Liver (tissue), 9 donors: Measurements from ENCODE around the gene ZNF827. TPM values are rescaled to one million over a fixed set of nuclear protein-coding genes. Genes with fewer than 3 reads are reported as not detected.

Experiments
- DNase-seq: peaks from one replicate; pipeline ENCODE4 v3.0.0-alpha.2; 2017; ENCODE audit warnings: low spot score
- H3K27ac ChIP-seq, 2 donors: one replicate each; pipeline ENCODE4 v1.7.0; 2013; ENCODE audit warnings: inconsistent platforms in 2 of 2, low read length in 2 of 2, control low read depth in 1 of 2, low read depth in 1 of 2, mild to moderate bottlenecking in 1 of 2
- H3K27me3 ChIP-seq, 4 donors: one replicate each; pipeline versions ENCODE4 v1.6.1 to v1.7.0; 2013; ENCODE audit warnings: low read length in 3 of 4, inconsistent platforms in 1 of 4, mild to moderate bottlenecking in 1 of 4, moderate library complexity in 1 of 4; ENCODE audit not compliant: control insufficient read depth in 4 of 4, insufficient read depth in 4 of 4
- H3K36me3 ChIP-seq, 4 donors: one replicate each; pipeline versions ENCODE4 v1.6.1 to v1.7.0; 2013; ENCODE audit warnings: low read length in 3 of 4, mild to moderate bottlenecking in 3 of 4, low read depth in 1 of 4, moderate library complexity in 1 of 4; ENCODE audit not compliant: control insufficient read depth in 4 of 4, insufficient read depth in 3 of 4
- H3K4me1 ChIP-seq, 4 donors: one replicate each; pipeline versions ENCODE4 v1.6.1 to v1.7.0; 2013; ENCODE audit warnings: low read length in 3 of 4, mild to moderate bottlenecking in 3 of 4, moderate library complexity in 1 of 4; ENCODE audit not compliant: control insufficient read depth in 4 of 4, insufficient read depth in 4 of 4
- H3K4me3 ChIP-seq, 3 donors: one replicate each; pipeline versions ENCODE4 v1.6.1 to v1.7.0; 2013; ENCODE audit warnings: low read length in 3 of 3, control low read depth in 1 of 3, low read depth in 1 of 3, mild to moderate bottlenecking in 1 of 3
- H3K9ac ChIP-seq, 2 donors: one replicate each; pipeline ENCODE4 v1.7.0; 2013; ENCODE audit warnings: low read length in 2 of 2, mild to moderate bottlenecking in 2 of 2, moderate library complexity in 2 of 2, control low read depth in 1 of 2, low read depth in 1 of 2
- H3K9me3 ChIP-seq, 4 donors: one replicate each; pipeline versions ENCODE4 v1.6.1 to v1.7.0; 2013; ENCODE audit warnings: low read length in 3 of 4; ENCODE audit not compliant: control insufficient read depth in 4 of 4
- FOXA1 ChIP-seq: IDR thresholded peaks from 2 replicates; pipeline ENCODE4 v1.6.1; 2016; ENCODE audit warnings: antibody characterized with exemption
- FOXA2 ChIP-seq: IDR thresholded peaks from 2 replicates; pipeline ENCODE4 v1.6.1; 2016; ENCODE audit warnings: antibody characterized with exemption
- GABPA ChIP-seq, 2 donors: IDR thresholded peaks in 1 of 2; conservative IDR thresholded peaks in 1 of 2; 2 replicates each; pipeline ENCODE4 v1.6.1; 2016; ENCODE audit warnings: antibody characterized with exemption in 2 of 2, mild to moderate bottlenecking in 1 of 2, moderate library complexity in 1 of 2
- HNF4A ChIP-seq, 2 donors: conservative IDR thresholded peaks; 2 replicates each; pipeline ENCODE4 v1.6.1; 2016; ENCODE audit warnings: antibody characterized with exemption in 2 of 2, mild to moderate bottlenecking in 2 of 2
- NR2F2 ChIP-seq: IDR thresholded peaks from 2 replicates; pipeline ENCODE4 v1.6.1; 2016; ENCODE audit warnings: antibody characterized with exemption
- RXRA ChIP-seq, 2 donors: IDR thresholded peaks; 2 replicates each; pipeline ENCODE4 v1.6.1; 2017 to 2018; ENCODE audit warnings: antibody characterized with exemption in 2 of 2, mild to moderate bottlenecking in 1 of 2
- SP1 ChIP-seq: IDR thresholded peaks from 2 replicates; pipeline ENCODE4 v1.6.1; 2018; ENCODE audit warnings: antibody characterized with exemption, mild to moderate bottlenecking
- TAF1 ChIP-seq: conservative IDR thresholded peaks from 2 replicates; pipeline ENCODE4 v1.6.1; 2016; ENCODE audit warnings: antibody characterized with exemption, mild to moderate bottlenecking
- WGBS: extraction: QIAGEN DNeasy Blood & Tissue Kit; methylation state at CpG from one replicate; pipeline ENCODE4 v1.1.7; 2013; 5-methylcytosine and 5-hydroxymethylcytosine counted together
- polyA plus RNA-seq, 2 donors: library from polyadenylated mRNA; stranded (reverse) in 1 of 2; unstranded in 1 of 2; fragments of 200-250 nt in 1 of 2; fragments of >200 nt in 1 of 2; fragmentation: Nextera tagmentation in 1 of 2; extraction: Ambion mirVana in 1 of 2; gene quantifications; one replicate each; pipeline versions ENCODE4 v1.2.1 to v1.2.3, GENCODE V29; 2013 to 2015
- total RNA-seq, 2 donors: library from RNA; depleted of rRNA; stranded (reverse); fragments of >200 nt; gene quantifications; one replicate each; pipeline ENCODE4 v1.2.3, GENCODE V29; 2014
- TF ChIP-seq, protein P1 (sequence below): IDR thresholded peaks from 2 replicates; pipeline ENCODE4 v1.6.1; 2016; ENCODE audit warnings: antibody characterized with exemption, mild to moderate bottlenecking
- TF ChIP-seq, protein P2 (sequence below): fragments of 150-350 bp; IDR thresholded peaks from 2 replicates; pipeline ENCODE4 v1.5.1; 2017; ENCODE audit warnings: improper control_type of control experiment, low read depth, low read length; ENCODE audit not compliant: missing input control
- TF ChIP-seq, protein P3 (sequence below): IDR thresholded peaks from 2 replicates; pipeline ENCODE4 v1.6.1; 2016; ENCODE audit warnings: antibody characterized with exemption
- TF ChIP-seq, protein P4 (sequence below): IDR thresholded peaks from 2 replicates; pipeline ENCODE4 v1.6.1; 2016; ENCODE audit warnings: antibody characterized with exemption
- donor health status: healthy.
- donor health status: healthy.
- donor health status: healthy.
- donor health status: healthy.
- donor health status: healthy.

The ZNF827 gene
- total and polyA plus RNA-seq, 4 donors = 0.46 to 2.9 (median 1.2) TPM

DNA sequence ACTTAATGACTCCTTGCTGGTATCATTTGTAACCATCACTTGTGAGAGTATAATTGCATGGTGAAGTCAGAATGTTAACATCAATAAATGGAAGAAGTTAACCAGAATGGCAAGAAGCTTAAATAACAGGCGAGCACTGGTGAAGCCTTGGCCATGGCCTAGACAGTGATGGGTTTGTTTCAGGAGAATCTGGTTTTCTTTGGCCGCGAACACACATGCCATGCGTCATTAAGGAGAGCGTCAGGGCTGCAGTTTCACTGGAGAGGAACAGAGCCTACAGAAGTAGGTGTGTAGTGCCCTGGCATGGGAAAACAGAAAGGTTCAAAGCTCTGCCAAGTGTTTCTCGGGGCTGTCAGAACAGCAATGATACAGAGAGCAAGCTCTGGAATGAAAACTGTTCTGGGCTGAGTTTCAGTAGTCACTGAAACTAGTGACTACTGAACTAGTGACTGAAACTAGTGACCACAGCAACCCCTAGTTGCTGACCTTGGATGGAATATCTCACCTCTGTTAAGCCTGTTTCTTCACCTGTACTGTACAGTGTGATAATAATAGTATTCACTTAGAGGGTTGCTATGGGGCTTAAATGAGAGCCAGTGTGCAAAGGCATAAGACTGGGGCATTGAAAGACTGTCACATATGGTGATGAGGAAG, 164.9 kb downstream of the ZNF827 start:
- DNase-seq = no peak
- WGBS = 96% methylated on average over 6 of the region's 6 CpGs
- Histone ChIP-seq H3K27me3 (no peaks in the 10 kb centered on the region), H3K36me3 (no peaks in the 10 kb centered on the region), H3K4me3 (no peak overlapping the region), H3K27ac (no peak overlapping the region), H3K4me1 (no peaks in the 10 kb centered on the region), H3K9ac (no peak overlapping the region), H3K9me3 (no peaks in the 10 kb centered on the region)
- no peak for TF ChIP-seq TAF1
- no peak for TF ChIP-seq FOXA2
- TF ChIP-seq, protein P1, sequence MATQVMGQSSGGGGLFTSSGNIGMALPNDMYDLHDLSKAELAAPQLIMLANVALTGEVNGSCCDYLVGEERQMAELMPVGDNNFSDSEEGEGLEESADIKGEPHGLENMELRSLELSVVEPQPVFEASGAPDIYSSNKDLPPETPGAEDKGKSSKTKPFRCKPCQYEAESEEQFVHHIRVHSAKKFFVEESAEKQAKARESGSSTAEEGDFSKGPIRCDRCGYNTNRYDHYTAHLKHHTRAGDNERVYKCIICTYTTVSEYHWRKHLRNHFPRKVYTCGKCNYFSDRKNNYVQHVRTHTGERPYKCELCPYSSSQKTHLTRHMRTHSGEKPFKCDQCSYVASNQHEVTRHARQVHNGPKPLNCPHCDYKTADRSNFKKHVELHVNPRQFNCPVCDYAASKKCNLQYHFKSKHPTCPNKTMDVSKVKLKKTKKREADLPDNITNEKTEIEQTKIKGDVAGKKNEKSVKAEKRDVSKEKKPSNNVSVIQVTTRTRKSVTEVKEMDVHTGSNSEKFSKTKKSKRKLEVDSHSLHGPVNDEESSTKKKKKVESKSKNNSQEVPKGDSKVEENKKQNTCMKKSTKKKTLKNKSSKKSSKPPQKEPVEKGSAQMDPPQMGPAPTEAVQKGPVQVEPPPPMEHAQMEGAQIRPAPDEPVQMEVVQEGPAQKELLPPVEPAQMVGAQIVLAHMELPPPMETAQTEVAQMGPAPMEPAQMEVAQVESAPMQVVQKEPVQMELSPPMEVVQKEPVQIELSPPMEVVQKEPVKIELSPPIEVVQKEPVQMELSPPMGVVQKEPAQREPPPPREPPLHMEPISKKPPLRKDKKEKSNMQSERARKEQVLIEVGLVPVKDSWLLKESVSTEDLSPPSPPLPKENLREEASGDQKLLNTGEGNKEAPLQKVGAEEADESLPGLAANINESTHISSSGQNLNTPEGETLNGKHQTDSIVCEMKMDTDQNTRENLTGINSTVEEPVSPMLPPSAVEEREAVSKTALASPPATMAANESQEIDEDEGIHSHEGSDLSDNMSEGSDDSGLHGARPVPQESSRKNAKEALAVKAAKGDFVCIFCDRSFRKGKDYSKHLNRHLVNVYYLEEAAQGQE = no peak
- no peak for TF ChIP-seq SP1
- no peak for TF ChIP-seq RXRA (IDR thresholded peaks at IDR 0.05)
- TF ChIP-seq GABPA (IDR thresholded peaks at IDR 0.05 in 1 of 2, conservative IDR thresholded peaks at IDR 0.05 in 1 of 2) = no peak

DNA sequence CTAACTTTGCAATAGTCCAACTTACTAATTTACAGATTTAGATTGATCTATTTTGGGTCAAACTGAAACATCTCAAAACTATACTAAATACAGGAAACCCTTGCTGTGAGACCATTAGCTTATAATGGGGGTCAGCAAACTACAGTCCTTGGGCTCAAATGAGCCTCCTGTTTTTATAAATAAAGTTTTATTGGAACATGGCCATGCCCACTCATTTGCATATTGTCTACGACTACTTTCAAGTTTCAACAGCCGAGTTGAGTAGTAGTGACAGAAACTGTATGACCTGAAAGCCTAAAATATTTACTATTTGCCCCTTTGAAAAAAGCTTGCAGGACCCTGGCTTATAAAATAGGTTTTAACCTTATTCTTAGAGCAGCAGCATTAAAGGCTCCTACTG, 166.3 kb downstream of the ZNF827 start:
- Histone ChIP-seq H3K9ac (no peak overlapping the region), H3K4me3 (no peak overlapping the region), H3K27me3 (no peaks in the 10 kb centered on the region), H3K9me3 (no peaks in the 10 kb centered on the region), H3K36me3 (no peaks in the 10 kb centered on the region), H3K27ac (no peak overlapping the region), H3K4me1 (no peaks in the 10 kb centered on the region)
- no peak for DNase-seq
- TF ChIP-seq FOXA1 = no peak
- TF ChIP-seq, protein P2, sequence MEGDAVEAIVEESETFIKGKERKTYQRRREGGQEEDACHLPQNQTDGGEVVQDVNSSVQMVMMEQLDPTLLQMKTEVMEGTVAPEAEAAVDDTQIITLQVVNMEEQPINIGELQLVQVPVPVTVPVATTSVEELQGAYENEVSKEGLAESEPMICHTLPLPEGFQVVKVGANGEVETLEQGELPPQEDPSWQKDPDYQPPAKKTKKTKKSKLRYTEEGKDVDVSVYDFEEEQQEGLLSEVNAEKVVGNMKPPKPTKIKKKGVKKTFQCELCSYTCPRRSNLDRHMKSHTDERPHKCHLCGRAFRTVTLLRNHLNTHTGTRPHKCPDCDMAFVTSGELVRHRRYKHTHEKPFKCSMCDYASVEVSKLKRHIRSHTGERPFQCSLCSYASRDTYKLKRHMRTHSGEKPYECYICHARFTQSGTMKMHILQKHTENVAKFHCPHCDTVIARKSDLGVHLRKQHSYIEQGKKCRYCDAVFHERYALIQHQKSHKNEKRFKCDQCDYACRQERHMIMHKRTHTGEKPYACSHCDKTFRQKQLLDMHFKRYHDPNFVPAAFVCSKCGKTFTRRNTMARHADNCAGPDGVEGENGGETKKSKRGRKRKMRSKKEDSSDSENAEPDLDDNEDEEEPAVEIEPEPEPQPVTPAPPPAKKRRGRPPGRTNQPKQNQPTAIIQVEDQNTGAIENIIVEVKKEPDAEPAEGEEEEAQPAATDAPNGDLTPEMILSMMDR = no peak
- TF ChIP-seq, protein P3, sequence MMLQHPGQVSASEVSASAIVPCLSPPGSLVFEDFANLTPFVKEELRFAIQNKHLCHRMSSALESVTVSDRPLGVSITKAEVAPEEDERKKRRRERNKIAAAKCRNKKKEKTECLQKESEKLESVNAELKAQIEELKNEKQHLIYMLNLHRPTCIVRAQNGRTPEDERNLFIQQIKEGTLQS = no peak
- TF ChIP-seq SP1 = no peak
- 93% methylated on average over 2 of the region's 2 CpGs for WGBS

DNA sequence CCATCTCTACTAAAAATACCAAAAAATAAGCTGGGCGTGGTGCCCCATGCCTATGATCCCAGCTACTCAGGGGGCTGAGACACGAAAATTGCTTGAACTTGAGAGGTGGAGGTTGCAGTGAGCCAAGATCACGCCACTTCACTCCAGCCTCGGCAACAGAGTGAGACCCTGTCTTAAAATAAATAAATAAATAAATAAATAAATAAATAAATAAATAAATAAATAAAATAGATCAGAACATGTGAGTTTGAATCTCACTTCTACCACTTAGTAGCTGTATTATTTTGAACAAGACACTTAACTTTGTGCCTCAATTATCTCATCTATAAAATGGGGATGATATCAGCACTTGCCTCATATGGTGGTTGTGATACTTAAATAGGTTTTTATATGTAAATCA, 168.5 kb downstream of the ZNF827 start:
- Histone ChIP-seq H3K9me3 (no peaks in the 10 kb centered on the region), H3K27me3 (no peaks in the 10 kb centered on the region), H3K9ac (no peak overlapping the region), H3K4me3 (no peak overlapping the region), H3K36me3 (no peaks in the 10 kb centered on the region), H3K4me1 (no peaks in the 10 kb centered on the region), H3K27ac (no peak overlapping the region)
- whole genome bisulfite sequencing = 90% methylated on average over 4 of the region's 4 CpGs
- no peak for DNase-seq
- TF ChIP-seq NR2F2 (no peak), GABPA (IDR thresholded peaks at IDR 0.05 in 1 of 2, conservative IDR thresholded peaks at IDR 0.05 in 1 of 2) (no peak), HNF4A (conservative IDR thresholded peaks at IDR 0.05) (no peak)
- TF ChIP-seq, protein P3 = no peak
- TF ChIP-seq, protein P4, sequence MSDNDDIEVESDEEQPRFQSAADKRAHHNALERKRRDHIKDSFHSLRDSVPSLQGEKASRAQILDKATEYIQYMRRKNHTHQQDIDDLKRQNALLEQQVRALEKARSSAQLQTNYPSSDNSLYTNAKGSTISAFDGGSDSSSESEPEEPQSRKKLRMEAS = no peak
- TF ChIP-seq, protein P1 = no peak
- TF ChIP-seq, protein P2 = no peak
